Endothelial cell of umbilical vein (primary cell): ENCODE measurements around the gene NUP50. TPM values are rescaled to one million over a fixed set of nuclear protein-coding genes. Genes with fewer than 3 reads are reported as not detected.

Experiments used
- BruUV-seq: library from RNA; stranded (reverse); fragments of 400-500 nt; replicated peaks from 2 replicates; lab custom pipeline; 2021; lab: Mats Ljungman, UMichigan
- CTCF ChIA-PET: fragments of 300-600, 350-600 bp; sonication (Branson Sonifier 250); formaldehyde crosslinking; loops from one replicate; lab custom pipeline; 2021; ENCODE audit warnings: antibody characterized with exemption, inconsistent platforms; lab: Charles Lee
- POLR2A ChIA-PET: fragments of 300-600, 350-600 bp; sonication (Branson Sonifier 250); formaldehyde crosslinking; loops from one replicate; lab custom pipeline; 2021; ENCODE audit warnings: antibody characterized with exemption, inconsistent platforms; lab: Charles Lee
- DNase-seq: peaks from one replicate; pipeline ENCODE4 v3.0.0-alpha.2; 2011; ENCODE audit warnings: low read depth, low spot score
- FAIRE-seq: peaks from 2 replicates; lab custom pipeline; 2011; peaks lifted over from hg19 to GRCh38; lab: Jason Lieb, UNC
- H2AFZ ChIP-seq: 2 replicates; pipeline ENCODE4 v1.6.0; 2012; ENCODE audit warnings: low read depth, low read length, control low read depth, inconsistent platforms
- H3K27ac ChIP-seq: 2 replicates; pipeline ENCODE4 v1.5.1; 2011; ENCODE audit warnings: low read depth, mild to moderate bottlenecking, control low read depth, low read length, moderate library complexity; ENCODE audit not compliant: insufficient read depth
- H3K27me3 ChIP-seq, 2 experiments: 2 replicates each; pipeline versions ENCODE4 v1.6.0 to v1.6.1; 2011; ENCODE audit warnings: low read length in 2 of 2, mixed read lengths in 1 of 2; ENCODE audit not compliant: control insufficient read depth in 2 of 2, insufficient read depth in 2 of 2
- H3K36me3 ChIP-seq, 2 experiments: 2 replicates in 1 of 2; 3 replicates in 1 of 2; pipeline ENCODE4 v1.5.1; 2011; ENCODE audit warnings: low read length in 2 of 2, mild to moderate bottlenecking in 1 of 2, moderate library complexity in 1 of 2; ENCODE audit not compliant: control insufficient read depth in 2 of 2, insufficient read depth in 2 of 2; ENCODE audit errors: extremely low read depth in 1 of 2
- H3K4me1 ChIP-seq: 3 replicates; pipeline ENCODE4 v1.5.1; 2011; ENCODE audit warnings: mild to moderate bottlenecking, low read length; ENCODE audit not compliant: control insufficient read depth, insufficient read depth; ENCODE audit errors: extremely low read depth
- H3K4me2 ChIP-seq: 2 replicates; pipeline ENCODE4 v1.6.1; 2011; ENCODE audit warnings: low read length, control low read depth, mixed read lengths; ENCODE audit not compliant: insufficient read depth
- H3K4me3 ChIP-seq, 3 experiments: fragments of 200-600 bp in 1 of 3; sonication (generic), shearing (Covaris generic) in 1 of 3; replicated peaks in 1 of 3; 2 replicates each; pipeline ENCODE4 v1.5.1; 2011 to 2016; ENCODE audit warnings: control low read depth in 3 of 3, low read length in 3 of 3, mild to moderate bottlenecking in 2 of 3, inconsistent platforms in 1 of 3, low read depth in 1 of 3, moderate library complexity in 1 of 3; ENCODE audit not compliant: insufficient read depth in 1 of 3
- H3K79me2 ChIP-seq: 2 replicates; pipeline ENCODE4 v1.6.0; 2012; ENCODE audit warnings: low read length, inconsistent platforms; ENCODE audit not compliant: control insufficient read depth, insufficient read depth
- H3K9ac ChIP-seq: replicated peaks from 2 replicates; pipeline ENCODE3; 2011; ENCODE audit warnings: low read length, control low read depth; ENCODE audit not compliant: insufficient read depth; ENCODE audit errors: extremely low read depth
- H3K9me1 ChIP-seq: replicated peaks from 3 replicates; pipeline ENCODE4 v1.6.0; 2011; ENCODE audit warnings: mild to moderate bottlenecking, low read length; ENCODE audit not compliant: control insufficient read depth, insufficient read depth; ENCODE audit errors: extremely low read depth
- H3K9me3 ChIP-seq: replicated peaks from 2 replicates; pipeline ENCODE4 v1.5.1; 2012; ENCODE audit warnings: low read length, inconsistent platforms; ENCODE audit not compliant: control insufficient read depth, insufficient read depth
- H4K20me1 ChIP-seq: replicated peaks from 2 replicates; pipeline ENCODE3; 2011; ENCODE audit warnings: mild to moderate bottlenecking, low read length; ENCODE audit not compliant: control insufficient read depth, insufficient read depth; ENCODE audit errors: extremely low read depth
- GATA2 ChIP-seq: IDR thresholded peaks from 2 replicates; pipeline ENCODE4 v1.7.0; 2011; ENCODE audit warnings: low read depth, mild to moderate bottlenecking, moderate library complexity, mixed read lengths, low read length; ENCODE audit not compliant: insufficient read length, insufficient read depth
- JUN ChIP-seq: IDR thresholded peaks from 2 replicates; pipeline ENCODE4 v1.6.1; 2011; ENCODE audit warnings: borderline replicate concordance, low read depth; ENCODE audit not compliant: insufficient read length, insufficient read depth
- MYC ChIP-seq: IDR thresholded peaks from one replicate; pipeline ENCODE4 v1.6.1; 2011; ENCODE audit warnings: mild to moderate bottlenecking, low read depth, low read length
- dilution Hi-C: fragments of 300-500 bp; cut with MboI; formaldehyde crosslinking; loops from one replicate; pipeline ENCODE4 v1.15.0; 2019; ENCODE audit warnings: low sequenced_read_pairs; ENCODE audit not compliant: extremely low pct_ligation_motif_present
- intact Hi-C: fragments of 100-400 bp; cut with micrococcal nuclease; formaldehyde crosslinking; loops from one replicate; pipeline ENCODE4 v1.10.0; 2022
- polyA plus RNA-seq, 4 experiments: library from polyadenylated mRNA; depleted of rRNA in 3 of 4; stranded (reverse) in 3 of 4; unstranded in 1 of 4; fragments of >200 nt; gene quantifications; 2 replicates each; pipeline versions ENCODE4 v1.2.1 to v1.2.3, GENCODE V29; 2011 to 2012; ENCODE audit warnings: missing spikeins in 1 of 4
- total RNA-seq: library from RNA; stranded (reverse); gene quantifications from 2 replicates; pipeline ENCODE4 v1.2.3, GENCODE V29; 2021

Gene NUP50
- total and polyA plus RNA-seq, 2 donors (not counting 3 experiments of a cell fraction or from before 2014, with no cell fraction given), result 12.4 to 90.9 TPM

- FAIRE-seq, result peak; percentile 98
- Histone ChIP-seq H3K36me3 (peaks cover 7 to 8% of the 10 kb centered on the region in 2 experiments), H4K20me1 (no peaks in the 10 kb centered on the region), H3K4me2 (peak overlapping the region; percentile 65), H3K27ac (peak overlapping the region; percentile 68), H3K9ac (peak overlapping the region; percentile 45), H2AFZ (no peak overlapping the region), H3K79me2 (peaks cover 69% of the 10 kb centered on the region), H3K27me3 (no peaks in the 10 kb centered on the region), H3K4me1 (peaks cover 38% of the 10 kb centered on the region), H3K4me3 (no peak overlapping the region), H3K9me1 (no peaks in the 10 kb centered on the region), H3K9me3 (no peaks in the 10 kb centered on the region)
- POLR2A ChIA-PET, result interaction anchor here (0.6 to 1.0 kb wide), 2 partner anchors 10 to 108 kb away, joined by 4 to 8 read pairs; no protein-coding TSS in a partner anchor
- dilution Hi-C loops (no loop called here), intact Hi-C loops (loop anchor here (5.0 kb wide), 2 partner anchors 82 to 102 kb away; partner anchors contain the start of gene KIAA0930)
- peak; percentile 84 for TF ChIP-seq GATA2
- no peak for TF ChIP-seq JUN
- peak; percentile 66 for DNase-seq
- CTCF ChIA-PET, result interaction anchor here (0.6 to 1.9 kb wide), 8 partner anchors 10 to 102 kb away, joined by 3 to 7 read pairs (median 5); no protein-coding TSS in a partner anchor
- BruUV-seq, result no TSS peak
Observed at GRCh38 chr22:45159652-45160462, 3.9 kb upstream of the NUP50 start.

GRCh38 chr22:45162531-45162930, 1.2 kb upstream of the NUP50 start:
- DNase-seq (peak; percentile 1), FAIRE-seq (no peak)
- intact Hi-C loops (loop anchor here (5.0 kb wide), 2 partner anchors 80 to 100 kb away; partner anchors contain the start of gene KIAA0930), dilution Hi-C loops (no loop called here)
- peak overlapping the region; percentile 85 for H3K27ac ChIP-seq
- no peak for TF ChIP-seq MYC
- H3K4me2 ChIP-seq, result peak overlapping the region; percentile 91
- POLR2A ChIA-PET, result no interaction called here
- no TSS peak for BruUV-seq
- CTCF ChIA-PET, result interaction anchor here (1.6 kb wide), 2 partner anchors 11 to 60 kb away, joined by 6 to 12 read pairs; no protein-coding TSS in a partner anchor
- peaks cover 90% of the 10 kb centered on the region for H3K79me2 ChIP-seq
- H3K36me3 ChIP-seq, result peaks cover 1 to 11% of the 10 kb centered on the region in 2 experiments
- no peak overlapping the region for H2AFZ ChIP-seq
- H3K9me1 ChIP-seq, result no peaks in the 10 kb centered on the region
- H3K9me3 ChIP-seq, result no peaks in the 10 kb centered on the region
- peak overlapping the region; percentile 86 for H3K9ac ChIP-seq
- H3K27me3 ChIP-seq, result no peaks in the 10 kb centered on the region
- no peaks in the 10 kb centered on the region for H4K20me1 ChIP-seq
- H3K4me1 ChIP-seq, result peaks cover 38% of the 10 kb centered on the region
- H3K4me3 ChIP-seq, result peak overlapping the region; percentile 75 to 91 (median 89)
